HepG2 (cell line): ENCODE results near the gene TCOF1.

ENCODE experiments used
- EZH2 ChIP-seq: conservative IDR thresholded peaks from 2 replicates; pipeline ENCODE4 v1.6.1; 2012; ENCODE audit warnings: mild to moderate bottlenecking, low read depth, low read length, moderate library complexity
- GABPA ChIP-seq, 2 experiments: IDR thresholded peaks; 2 replicates each; pipeline ENCODE4 v1.6.1; 2011 to 2016; ENCODE audit warnings: low read depth in 2 of 2, low read length in 1 of 2, missing biosample characterization in 1 of 2, missing genetic modification characterization in 1 of 2
- JUND ChIP-seq: sonication (generic); formaldehyde crosslinking; IDR thresholded peaks from 2 replicates; pipeline ENCODE4 v1.8.0; 2022; ENCODE audit warnings: mild to moderate bottlenecking, missing genetic modification reagents
- MYNN ChIP-seq: sonication (generic); formaldehyde crosslinking; IDR thresholded peaks from 2 replicates; pipeline ENCODE4 v1.4.0; 2020; ENCODE audit warnings: mild to moderate bottlenecking, low read depth, missing genetic modification reagents
- TCF7L2 ChIP-seq: IDR thresholded peaks from 2 replicates; pipeline ENCODE4 v1.6.1; 2011; ENCODE audit warnings: mild to moderate bottlenecking, low read depth, low read length, moderate library complexity
- ZBTB7A ChIP-seq: sonication (generic); formaldehyde crosslinking; IDR thresholded peaks from 2 replicates; pipeline ENCODE4 v1.8.0; 2022; ENCODE audit warnings: mild to moderate bottlenecking, missing genetic modification reagents
- ZFP36L1 ChIP-seq: sonication (generic); formaldehyde crosslinking; IDR thresholded peaks from 2 replicates; pipeline ENCODE4 v1.8.0; 2022; ENCODE audit warnings: mild to moderate bottlenecking, missing genetic modification reagents, moderate library complexity
- ZFX ChIP-seq: sonication (generic); formaldehyde crosslinking; IDR thresholded peaks from 2 replicates; pipeline ENCODE4 v1.4.0; 2020; ENCODE audit warnings: mild to moderate bottlenecking, low read depth, missing genetic modification reagents, moderate library complexity
- ZNF891 ChIP-seq: sonication (generic); formaldehyde crosslinking; IDR thresholded peaks from 2 replicates; pipeline ENCODE4 v1.5.0; 2020; ENCODE audit warnings: mild to moderate bottlenecking, missing genetic modification reagents
- TF ChIP-seq, protein P1 (sequence below): sonication (generic); formaldehyde crosslinking; IDR thresholded peaks from 2 replicates; pipeline ENCODE4 v1.4.0; 2020; ENCODE audit warnings: mild to moderate bottlenecking, missing genetic modification reagents
- TF ChIP-seq, protein P2 (sequence below): sonication (generic); formaldehyde crosslinking; IDR thresholded peaks from 2 replicates; pipeline ENCODE4 v1.5.0; 2020; ENCODE audit warnings: mild to moderate bottlenecking, missing genetic modification reagents, moderate library complexity

DNA sequence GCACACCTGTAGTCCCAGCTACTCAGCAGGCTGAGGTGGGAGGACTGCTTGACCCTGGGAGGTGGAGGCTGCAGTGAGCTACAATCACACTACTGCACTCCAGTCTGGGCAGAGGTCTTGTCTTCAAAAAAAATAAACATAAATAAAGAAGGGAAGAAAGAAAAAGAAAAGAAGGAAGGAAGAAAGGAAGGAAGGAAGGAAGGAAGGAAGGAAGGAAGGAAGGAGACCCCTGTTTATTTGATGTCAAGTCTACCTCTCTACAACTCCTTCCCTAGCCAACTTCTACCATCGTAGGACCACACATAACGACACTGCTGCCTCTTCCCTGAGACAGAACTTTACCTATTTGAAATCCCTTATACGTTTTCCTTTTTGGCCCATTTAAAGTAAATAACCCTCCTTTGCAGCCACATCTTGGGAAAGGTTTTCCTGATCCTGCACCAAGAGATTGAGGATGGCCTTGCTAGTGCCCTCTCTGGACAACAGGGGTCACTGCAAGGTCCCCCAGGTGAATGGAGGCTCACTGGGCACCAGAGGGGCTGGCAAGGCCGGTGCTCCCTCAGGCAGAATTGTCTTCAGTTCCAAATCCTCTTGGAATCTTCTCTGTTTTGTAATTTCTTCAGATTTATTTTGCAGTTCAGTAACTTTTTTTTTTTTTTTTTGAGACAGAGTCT lies 81.5 kb downstream of the TCOF1 start:
- TF ChIP-seq JUND (CRISPR knock-in tag) (no peak), ZFX (CRISPR knock-in tag) (no peak), ZFP36L1 (CRISPR knock-in tag) (no peak), TCF7L2 (no peak), MYNN (CRISPR knock-in tag) (no peak), EZH2 (no peak), ZBTB7A (CRISPR knock-in tag) (no peak), ZNF891 (CRISPR knock-in tag) (no peak), GABPA (IDR thresholded peaks at IDR 0.05; ENCODE audit: low read depth, low read length) (no peak), GABPA (CRISPR knock-in tag; IDR thresholded peaks at IDR 0.05; ENCODE audit: low read depth) (no peak)
- TF ChIP-seq, protein P1, sequence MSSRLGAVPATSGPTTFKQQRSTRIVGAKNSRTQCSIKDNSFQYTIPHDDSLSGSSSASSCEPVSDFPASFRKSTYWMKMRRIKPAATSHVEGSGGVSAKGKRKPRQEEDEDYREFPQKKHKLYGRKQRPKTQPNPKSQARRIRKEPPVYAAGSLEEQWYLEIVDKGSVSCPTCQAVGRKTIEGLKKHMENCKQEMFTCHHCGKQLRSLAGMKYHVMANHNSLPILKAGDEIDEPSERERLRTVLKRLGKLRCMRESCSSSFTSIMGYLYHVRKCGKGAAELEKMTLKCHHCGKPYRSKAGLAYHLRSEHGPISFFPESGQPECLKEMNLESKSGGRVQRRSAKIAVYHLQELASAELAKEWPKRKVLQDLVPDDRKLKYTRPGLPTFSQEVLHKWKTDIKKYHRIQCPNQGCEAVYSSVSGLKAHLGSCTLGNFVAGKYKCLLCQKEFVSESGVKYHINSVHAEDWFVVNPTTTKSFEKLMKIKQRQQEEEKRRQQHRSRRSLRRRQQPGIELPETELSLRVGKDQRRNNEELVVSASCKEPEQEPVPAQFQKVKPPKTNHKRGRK (CRISPR knock-in tag), result no peak
- TF ChIP-seq, protein P2, sequence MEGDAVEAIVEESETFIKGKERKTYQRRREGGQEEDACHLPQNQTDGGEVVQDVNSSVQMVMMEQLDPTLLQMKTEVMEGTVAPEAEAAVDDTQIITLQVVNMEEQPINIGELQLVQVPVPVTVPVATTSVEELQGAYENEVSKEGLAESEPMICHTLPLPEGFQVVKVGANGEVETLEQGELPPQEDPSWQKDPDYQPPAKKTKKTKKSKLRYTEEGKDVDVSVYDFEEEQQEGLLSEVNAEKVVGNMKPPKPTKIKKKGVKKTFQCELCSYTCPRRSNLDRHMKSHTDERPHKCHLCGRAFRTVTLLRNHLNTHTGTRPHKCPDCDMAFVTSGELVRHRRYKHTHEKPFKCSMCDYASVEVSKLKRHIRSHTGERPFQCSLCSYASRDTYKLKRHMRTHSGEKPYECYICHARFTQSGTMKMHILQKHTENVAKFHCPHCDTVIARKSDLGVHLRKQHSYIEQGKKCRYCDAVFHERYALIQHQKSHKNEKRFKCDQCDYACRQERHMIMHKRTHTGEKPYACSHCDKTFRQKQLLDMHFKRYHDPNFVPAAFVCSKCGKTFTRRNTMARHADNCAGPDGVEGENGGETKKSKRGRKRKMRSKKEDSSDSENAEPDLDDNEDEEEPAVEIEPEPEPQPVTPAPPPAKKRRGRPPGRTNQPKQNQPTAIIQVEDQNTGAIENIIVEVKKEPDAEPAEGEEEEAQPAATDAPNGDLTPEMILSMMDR (CRISPR knock-in tag), result peak; percentile 68
